Astrocyte of the cerebellum (primary cell): ENCODE measurements around the gene FSD1.
"Not testable (repeated sequence)": the region's sequence is repeated elsewhere in the genome, so short reads cannot be mapped to it uniquely, and the experiment has no call there.

Experiments used
- DNase-seq: peaks from one replicate; pipeline ENCODE4 v3.0.0-alpha.2; 2011; ENCODE audit warnings: low read depth
- H3K4me3 ChIP-seq: 2 replicates; pipeline ENCODE4 v1.5.1; 2011; ENCODE audit warnings: mild to moderate bottlenecking, low read depth, low read length, moderate library complexity
- in situ Hi-C: cut with HindIII; loops from 2 replicates; pipeline ENCODE4 v1.10.0; 2017; ENCODE audit warnings: low sequenced_read_pairs
- TF ChIP-seq, protein P1 (sequence below): IDR thresholded peaks from 2 replicates; pipeline ENCODE4 v1.5.1; 2012; ENCODE audit warnings: low read length, low read depth, moderate library complexity, mild to moderate bottlenecking; ENCODE audit errors: missing control alignments

The FSD1 gene

DNA sequence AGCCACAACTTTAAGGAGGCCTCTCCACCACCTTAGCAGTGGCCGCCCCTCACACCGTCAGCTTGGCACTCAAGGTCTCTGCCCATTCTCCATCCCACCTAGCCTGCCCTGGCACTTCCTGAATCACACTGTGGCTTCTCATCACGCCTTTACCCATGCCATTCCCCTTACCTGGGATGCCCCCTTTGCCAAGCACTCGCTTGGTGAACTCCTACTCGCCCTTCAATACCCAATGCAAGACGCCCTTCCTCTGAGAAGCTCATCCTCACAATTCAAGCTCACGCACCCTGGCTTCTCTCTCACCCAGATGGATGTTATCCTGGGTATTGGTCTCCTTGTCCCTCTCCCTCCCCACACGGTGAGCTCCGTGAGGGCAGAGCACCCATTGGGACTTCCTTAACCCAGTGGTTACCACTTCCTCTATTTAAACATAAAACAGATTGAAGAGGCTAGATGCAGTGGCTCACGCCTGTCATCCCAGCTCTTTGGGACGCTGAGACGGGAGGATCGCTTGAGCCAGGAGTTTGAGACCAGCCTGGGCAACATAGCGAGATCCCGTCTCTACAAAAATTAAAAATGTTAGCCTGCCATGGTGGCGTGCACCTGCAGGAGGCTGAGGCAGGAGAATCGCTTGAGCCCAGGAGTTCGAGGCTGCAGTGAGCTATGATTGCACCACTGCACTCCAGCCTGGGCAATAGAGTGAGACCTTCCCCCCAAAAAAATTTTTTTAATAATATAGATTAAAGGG is 38.0 kb upstream of the FSD1 start:
- no peak for DNase-seq
- no peak overlapping the region for H3K4me3 ChIP-seq
- in situ Hi-C loops = no loop called here
- TF ChIP-seq, protein P1, sequence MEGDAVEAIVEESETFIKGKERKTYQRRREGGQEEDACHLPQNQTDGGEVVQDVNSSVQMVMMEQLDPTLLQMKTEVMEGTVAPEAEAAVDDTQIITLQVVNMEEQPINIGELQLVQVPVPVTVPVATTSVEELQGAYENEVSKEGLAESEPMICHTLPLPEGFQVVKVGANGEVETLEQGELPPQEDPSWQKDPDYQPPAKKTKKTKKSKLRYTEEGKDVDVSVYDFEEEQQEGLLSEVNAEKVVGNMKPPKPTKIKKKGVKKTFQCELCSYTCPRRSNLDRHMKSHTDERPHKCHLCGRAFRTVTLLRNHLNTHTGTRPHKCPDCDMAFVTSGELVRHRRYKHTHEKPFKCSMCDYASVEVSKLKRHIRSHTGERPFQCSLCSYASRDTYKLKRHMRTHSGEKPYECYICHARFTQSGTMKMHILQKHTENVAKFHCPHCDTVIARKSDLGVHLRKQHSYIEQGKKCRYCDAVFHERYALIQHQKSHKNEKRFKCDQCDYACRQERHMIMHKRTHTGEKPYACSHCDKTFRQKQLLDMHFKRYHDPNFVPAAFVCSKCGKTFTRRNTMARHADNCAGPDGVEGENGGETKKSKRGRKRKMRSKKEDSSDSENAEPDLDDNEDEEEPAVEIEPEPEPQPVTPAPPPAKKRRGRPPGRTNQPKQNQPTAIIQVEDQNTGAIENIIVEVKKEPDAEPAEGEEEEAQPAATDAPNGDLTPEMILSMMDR = no peak

DNA sequence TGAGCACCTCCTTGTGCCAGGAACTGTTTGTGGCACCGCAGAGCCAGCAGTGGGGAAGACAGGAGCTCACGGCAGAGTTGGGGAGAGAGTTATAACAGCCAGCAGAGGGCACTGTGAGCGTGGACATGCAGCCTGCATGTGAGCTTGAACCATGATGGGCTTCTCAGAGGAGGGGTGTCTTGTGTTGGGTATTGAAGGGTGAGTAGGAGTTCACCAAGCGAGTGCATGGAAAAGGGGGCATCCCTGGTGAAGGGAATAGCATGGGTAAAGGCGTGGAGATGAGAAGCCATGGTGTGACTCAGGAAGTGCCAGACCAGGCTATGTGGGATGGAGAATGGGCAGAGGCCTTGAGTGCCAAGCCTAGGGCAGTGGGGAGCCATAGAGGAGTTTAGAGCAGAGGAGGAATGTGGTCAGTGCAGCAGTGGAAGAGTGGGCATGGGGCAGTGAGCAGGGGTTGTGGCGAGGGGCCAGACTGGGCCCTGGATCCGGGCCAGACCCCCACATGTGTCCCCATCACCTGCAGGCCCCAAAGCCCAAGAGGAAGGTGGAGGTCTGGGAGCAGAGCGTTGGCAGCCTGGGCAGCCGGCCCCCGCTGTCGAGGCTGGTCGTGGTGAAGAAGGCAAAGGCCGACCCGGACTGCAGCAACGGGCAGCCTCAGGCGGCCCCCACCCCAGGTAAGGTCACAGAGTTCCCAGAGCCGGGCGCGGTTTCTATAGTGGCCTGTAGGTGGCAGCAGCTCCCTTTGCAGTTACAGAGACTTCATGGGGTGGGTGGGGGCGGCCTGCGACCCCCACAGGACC is 37.1 kb upstream of the FSD1 start:
- in situ Hi-C loops = no loop called here
- no peak overlapping the region for H3K4me3 ChIP-seq
- TF ChIP-seq, protein P1 = peak; percentile 85
- DNase-seq = no peak

GRCh38 chr19:4267901-4268815 is 36.2 kb upstream of the FSD1 start:
- TF ChIP-seq, protein P1 = no peak
- in situ Hi-C loops = no loop called here
- H3K4me3 ChIP-seq = no peak overlapping the region
- no peak for DNase-seq

GRCh38 chr19:4268816-4269430 is 35.5 kb upstream of the FSD1 start:
- in situ Hi-C loops = no loop called here
- no peak for DNase-seq
- no peak overlapping the region for H3K4me3 ChIP-seq
- TF ChIP-seq, protein P1 = no peak

DNA sequence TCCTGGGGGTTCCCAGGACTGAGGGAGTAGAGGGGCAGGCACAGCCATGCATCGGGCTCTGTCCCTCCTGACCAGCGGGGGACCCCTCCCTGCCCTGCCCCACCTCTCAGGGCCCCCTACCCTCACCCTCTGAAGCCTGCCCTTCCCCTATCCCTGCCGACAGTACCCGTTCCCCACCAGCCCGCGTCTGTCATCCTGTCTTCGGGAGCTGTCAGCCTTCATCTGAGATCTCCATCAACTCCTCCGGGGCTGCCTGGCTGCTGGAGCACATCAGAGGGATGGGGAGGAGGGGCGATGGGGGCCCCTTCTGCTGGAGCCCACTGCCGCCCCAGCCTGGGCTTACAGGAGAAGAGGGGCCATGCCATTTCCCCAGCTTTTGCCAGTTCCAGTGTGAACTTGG is 31.5 kb upstream of the FSD1 start:
- in situ Hi-C loops = no loop called here
- TF ChIP-seq, protein P1 = no peak
- DNase-seq = no peak
- no peak overlapping the region for H3K4me3 ChIP-seq

DNA sequence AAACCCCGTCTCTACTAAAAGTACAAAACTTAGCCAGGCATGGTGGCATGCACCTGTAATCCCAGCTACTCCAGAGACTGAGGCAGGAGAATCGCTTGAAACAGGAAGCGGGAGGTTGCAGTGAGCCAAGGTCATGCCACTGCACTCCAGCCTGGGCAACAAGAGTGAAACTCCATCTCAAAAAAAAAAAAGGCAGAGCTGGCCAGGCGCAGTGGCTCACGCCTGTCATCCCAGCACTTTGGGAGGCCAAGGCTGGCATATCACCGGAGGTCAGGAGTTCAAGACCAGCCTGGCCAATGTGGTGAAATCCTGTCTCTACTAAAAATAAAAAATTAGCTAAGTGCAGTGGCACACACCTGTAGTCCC is 30.1 kb upstream of the FSD1 start:
- H3K4me3 ChIP-seq, DNase-seq, in situ Hi-C loops: not testable (repeated sequence)
